SK-N-SH (cell line): ENCODE data around the gene PRR35. TPM values are rescaled to one million over a fixed set of nuclear protein-coding genes. Genes with fewer than 3 reads are reported as not detected.
"Not testable (repeated sequence)": the region's sequence is repeated elsewhere in the genome, so short reads cannot be mapped to it uniquely, and the experiment has no call there.

Source experiments
- CTCF ChIA-PET: fragments of 300-600, 350-600 bp; formaldehyde crosslinking; extraction: SDS; loops from one replicate; lab custom pipeline; 2021; lab: Yijun Ruan, JAX
- POLR2A ChIA-PET: fragments of 350-600 bp; sonication (Branson Sonifier 250); formaldehyde crosslinking; extraction: SDS; loops from one replicate; lab custom pipeline; 2020; ENCODE audit warnings: antibody characterized with exemption, inconsistent platforms; lab: Yijun Ruan, JAX
- DNase-seq: peaks from one replicate; pipeline ENCODE4 v3.0.0; 2012
- H2AFZ ChIP-seq: fragments of 200-600 bp; sonication (generic); 2 replicates; pipeline ENCODE4 v1.8.1; 2016; ENCODE audit warnings: antibody characterized with exemption, mild to moderate bottlenecking, low read depth
- H3F3A ChIP-seq: fragments of 200-600 bp; sonication (generic); replicated peaks from 2 replicates; pipeline ENCODE3; 2016; ENCODE audit warnings: antibody characterized with exemption, mild to moderate bottlenecking; ENCODE audit not compliant: insufficient read depth
- H3K27ac ChIP-seq, 2 experiments: fragments of 200-500 bp in 1 of 2; fragments of 200-600 bp in 1 of 2; sonication (Bioruptor generic) in 1 of 2; sonication (generic), shearing (Covaris generic) in 1 of 2; 2 replicates each; pipeline versions ENCODE4 v1.5.1 to v1.6.1; 2014 to 2016; ENCODE audit warnings: low read depth in 2 of 2, inconsistent platforms in 1 of 2, low read length in 1 of 2, mild to moderate bottlenecking in 1 of 2, mixed read lengths in 1 of 2
- H3K27me3 ChIP-seq: fragments of 200-600 bp; sonication (generic), shearing (Covaris generic); 2 replicates; pipeline ENCODE4 v1.6.1; 2016; ENCODE audit warnings: mixed run types; ENCODE audit not compliant: insufficient read depth
- H3K36me3 ChIP-seq, 2 experiments: fragments of 200-500 bp in 1 of 2; fragments of 200-600 bp in 1 of 2; sonication (Bioruptor generic) in 1 of 2; sonication (generic) in 1 of 2; replicated peaks in 1 of 2; 2 replicates each; pipeline versions ENCODE3 to v1.5.1; 2014 to 2016; ENCODE audit warnings: low read length in 1 of 2, mild to moderate bottlenecking in 1 of 2; ENCODE audit not compliant: insufficient read depth in 2 of 2, control insufficient read depth in 1 of 2
- H3K4me1 ChIP-seq, 2 experiments: fragments of 200-500 bp in 1 of 2; fragments of 200-600 bp in 1 of 2; sonication (Bioruptor generic) in 1 of 2; sonication (generic), shearing (Covaris generic) in 1 of 2; 2 replicates each; pipeline versions ENCODE4 v1.5.1 to v1.6.1; 2014 to 2016; ENCODE audit warnings: low read depth in 1 of 2, low read length in 1 of 2, mixed run types in 1 of 2; ENCODE audit not compliant: insufficient read depth in 2 of 2, control insufficient read depth in 1 of 2
- H3K4me2 ChIP-seq: fragments of 200-600 bp; sonication (generic), shearing (Covaris generic); 2 replicates; pipeline ENCODE4 v1.6.1; 2017; ENCODE audit warnings: mixed run types
- H3K4me3 ChIP-seq, 2 experiments: fragments of 200-500 bp in 1 of 2; fragments of 200-600 bp in 1 of 2; sonication (Bioruptor generic) in 1 of 2; sonication (generic), shearing (Covaris generic) in 1 of 2; 2 replicates each; pipeline versions ENCODE4 v1.5.1 to v1.8.1; 2014 to 2016; ENCODE audit warnings: low read depth in 2 of 2, inconsistent platforms in 1 of 2, low read length in 1 of 2, mild to moderate bottlenecking in 1 of 2, mixed read lengths in 1 of 2, moderate library complexity in 1 of 2
- H3K79me2 ChIP-seq: fragments of 200-600 bp; sonication (generic); 2 replicates; pipeline ENCODE4 v1.8.1; 2017; ENCODE audit warnings: mild to moderate bottlenecking; ENCODE audit not compliant: insufficient read depth
- H3K9ac ChIP-seq: fragments of 200-600 bp; sonication (generic); 2 replicates; pipeline ENCODE4 v1.6.1; 2017; ENCODE audit warnings: mixed run types
- H3K9me2 ChIP-seq: fragments of 200-600 bp; sonication (generic); 2 replicates; pipeline ENCODE4 v1.6.1; 2017; ENCODE audit warnings: mixed run types
- H3K9me3 ChIP-seq: fragments of 200-600 bp; sonication (generic); 2 replicates; pipeline ENCODE4 v1.6.1; 2017; ENCODE audit warnings: mixed run types, mild to moderate bottlenecking, moderate library complexity
- H4K20me1 ChIP-seq: fragments of 200-600 bp; sonication (generic); 2 replicates; pipeline ENCODE4 v1.6.1; 2017; ENCODE audit warnings: mild to moderate bottlenecking, mixed run types; ENCODE audit not compliant: insufficient read depth
- FOSL2 ChIP-seq: IDR thresholded peaks from 2 replicates; pipeline ENCODE4 v1.4.0; 2012; ENCODE audit warnings: low read depth, mild to moderate bottlenecking, moderate library complexity, borderline replicate concordance
- JUND ChIP-seq: IDR thresholded peaks from 2 replicates; pipeline ENCODE4 v1.4.0; 2012
- MEF2A ChIP-seq: IDR thresholded peaks from 2 replicates; pipeline ENCODE4 v1.4.0; 2012; ENCODE audit warnings: low read depth, borderline replicate concordance
- NFIC ChIP-seq: IDR thresholded peaks from 2 replicates; pipeline ENCODE4 v1.4.0; 2012; ENCODE audit warnings: borderline replicate concordance
- POLR2AphosphoS5 ChIP-seq: IDR thresholded peaks from 2 replicates; pipeline ENCODE4 v1.6.1; 2012; ENCODE audit warnings: low read depth, low read length
- RAD21 ChIP-seq: IDR thresholded peaks from 2 replicates; pipeline ENCODE4 v1.6.1; 2012; ENCODE audit warnings: mild to moderate bottlenecking, low read length
- RCOR1 ChIP-seq: fragments of 150-350 bp; IDR thresholded peaks from 2 replicates; pipeline ENCODE4 v1.6.1; 2017; ENCODE audit warnings: antibody characterized with exemption, low read length
- RFX5 ChIP-seq: IDR thresholded peaks from 2 replicates; pipeline ENCODE4 v1.6.1; 2012; ENCODE audit warnings: mild to moderate bottlenecking, improper control_type of control experiment, low read length
- SIN3A ChIP-seq: IDR thresholded peaks from 2 replicates; pipeline ENCODE4 v1.6.1; 2012; ENCODE audit warnings: low read depth, mild to moderate bottlenecking, low read length, moderate library complexity, borderline replicate concordance
- SMC3 ChIP-seq: IDR thresholded peaks from 2 replicates; pipeline ENCODE4 v1.6.1; 2012; ENCODE audit warnings: low read depth, low read length, improper control_type of control experiment
- TCF12 ChIP-seq: IDR thresholded peaks from 2 replicates; pipeline ENCODE4 v1.4.0; 2012
- TEAD4 ChIP-seq: IDR thresholded peaks from 2 replicates; pipeline ENCODE4 v1.4.0; 2012; ENCODE audit warnings: mild to moderate bottlenecking, borderline replicate concordance; ENCODE audit not compliant: insufficient read depth
- YY1 ChIP-seq: IDR thresholded peaks from 2 replicates; pipeline ENCODE4 v1.4.0; 2012; ENCODE audit warnings: low read depth, mild to moderate bottlenecking
- WGBS: methylation state at CpG from one replicate; pipeline ENCODE4 v1.1.6; 2017; ENCODE audit warnings: low lambda C conversion rate; 5-methylcytosine and 5-hydroxymethylcytosine counted together
- polyA plus RNA-seq, 3 experiments: library from polyadenylated mRNA; depleted of rRNA; stranded (reverse); fragments of >200 nt; gene quantifications; 2 replicates each; pipeline ENCODE4 v1.2.3, GENCODE V29; 2012
- TF ChIP-seq, protein P1 (sequence below): IDR thresholded peaks from 2 replicates; pipeline ENCODE4 v1.6.1; 2012; ENCODE audit warnings: mild to moderate bottlenecking, low read depth, low read length, moderate library complexity

Gene PRR35
- polyA plus RNA-seq, 1 of the 3 experiments (the other 2 are of a cell fraction): not detected

DNA sequence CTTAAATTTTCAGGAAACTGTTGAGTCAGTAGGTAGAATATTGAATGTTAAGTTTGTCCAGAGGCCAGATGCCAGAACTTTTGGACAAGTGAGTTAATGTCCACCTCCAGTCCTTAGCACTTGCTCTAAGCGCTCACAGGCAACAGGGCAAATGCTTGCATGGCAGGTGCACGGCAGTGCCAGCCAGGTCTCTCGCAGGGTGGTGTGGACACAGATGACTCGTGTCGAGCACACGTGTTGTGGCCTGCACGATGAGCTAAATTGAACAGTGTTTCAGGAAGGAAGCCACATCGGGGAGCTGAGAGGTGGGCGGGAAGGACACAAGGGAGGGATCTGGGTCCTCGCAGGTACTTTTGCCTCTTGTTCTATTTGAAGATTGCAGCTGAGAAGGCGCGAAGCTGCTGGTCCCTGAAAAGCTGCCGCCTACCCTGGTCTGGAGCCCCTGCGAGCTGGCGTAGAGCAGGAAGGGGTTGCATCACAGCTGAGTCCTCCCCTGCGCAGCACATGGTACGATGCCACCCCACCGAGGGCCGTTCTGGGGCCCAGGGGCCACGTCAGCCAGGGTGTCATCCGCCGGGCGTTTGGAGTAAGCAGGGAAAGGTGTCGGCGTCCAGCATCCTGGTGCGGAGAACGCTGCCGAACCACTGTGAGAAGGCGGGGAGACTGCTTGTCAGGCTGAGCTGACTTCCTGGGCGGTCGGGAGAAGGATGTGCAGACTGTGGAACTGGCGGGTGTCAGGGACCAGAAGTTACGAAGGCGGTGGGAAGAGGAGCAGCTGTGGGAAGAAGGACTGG, 35.9 kb downstream of the PRR35 start (continued):
- TF ChIP-seq, protein P1, sequence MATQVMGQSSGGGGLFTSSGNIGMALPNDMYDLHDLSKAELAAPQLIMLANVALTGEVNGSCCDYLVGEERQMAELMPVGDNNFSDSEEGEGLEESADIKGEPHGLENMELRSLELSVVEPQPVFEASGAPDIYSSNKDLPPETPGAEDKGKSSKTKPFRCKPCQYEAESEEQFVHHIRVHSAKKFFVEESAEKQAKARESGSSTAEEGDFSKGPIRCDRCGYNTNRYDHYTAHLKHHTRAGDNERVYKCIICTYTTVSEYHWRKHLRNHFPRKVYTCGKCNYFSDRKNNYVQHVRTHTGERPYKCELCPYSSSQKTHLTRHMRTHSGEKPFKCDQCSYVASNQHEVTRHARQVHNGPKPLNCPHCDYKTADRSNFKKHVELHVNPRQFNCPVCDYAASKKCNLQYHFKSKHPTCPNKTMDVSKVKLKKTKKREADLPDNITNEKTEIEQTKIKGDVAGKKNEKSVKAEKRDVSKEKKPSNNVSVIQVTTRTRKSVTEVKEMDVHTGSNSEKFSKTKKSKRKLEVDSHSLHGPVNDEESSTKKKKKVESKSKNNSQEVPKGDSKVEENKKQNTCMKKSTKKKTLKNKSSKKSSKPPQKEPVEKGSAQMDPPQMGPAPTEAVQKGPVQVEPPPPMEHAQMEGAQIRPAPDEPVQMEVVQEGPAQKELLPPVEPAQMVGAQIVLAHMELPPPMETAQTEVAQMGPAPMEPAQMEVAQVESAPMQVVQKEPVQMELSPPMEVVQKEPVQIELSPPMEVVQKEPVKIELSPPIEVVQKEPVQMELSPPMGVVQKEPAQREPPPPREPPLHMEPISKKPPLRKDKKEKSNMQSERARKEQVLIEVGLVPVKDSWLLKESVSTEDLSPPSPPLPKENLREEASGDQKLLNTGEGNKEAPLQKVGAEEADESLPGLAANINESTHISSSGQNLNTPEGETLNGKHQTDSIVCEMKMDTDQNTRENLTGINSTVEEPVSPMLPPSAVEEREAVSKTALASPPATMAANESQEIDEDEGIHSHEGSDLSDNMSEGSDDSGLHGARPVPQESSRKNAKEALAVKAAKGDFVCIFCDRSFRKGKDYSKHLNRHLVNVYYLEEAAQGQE: no peak
- TF ChIP-seq NFIC (no peak), FOSL2 (no peak), MEF2A (no peak), JUND (no peak), RFX5 (no peak), RCOR1 (no peak), TCF12 (no peak), YY1 (no peak), SMC3 (no peak), SIN3A (no peak), TEAD4 (no peak)

DNA sequence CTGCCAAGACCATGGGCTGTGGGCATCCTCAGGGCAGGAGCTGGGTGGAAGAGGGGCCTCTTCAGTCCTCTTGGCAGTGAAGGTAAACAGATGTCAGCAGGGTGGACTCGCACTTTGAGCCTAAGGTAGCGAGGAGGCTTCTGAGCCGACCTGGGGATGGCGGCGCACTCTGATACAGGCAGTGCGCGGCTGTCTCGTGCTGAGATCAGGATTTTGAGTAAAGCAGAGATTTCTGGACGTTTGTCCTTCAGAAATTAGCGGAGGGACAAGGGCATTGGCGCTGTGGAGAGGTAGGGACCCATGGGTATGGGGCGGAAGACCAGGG, 36.5 kb downstream of the PRR35 start:
- Histone ChIP-seq H2AFZ (no peak overlapping the region), H4K20me1 (peaks cover 42% of the 10 kb centered on the region), H3K4me2 (no peak overlapping the region), H3K4me1 (peaks cover 0 to 6% of the 10 kb centered on the region in 2 experiments; a peak in 1 of 4 replicates), H3K27ac (no peak overlapping the region), H3F3A (peaks cover 5% of the 10 kb centered on the region), H3K27me3 (no peaks in the 10 kb centered on the region), H3K9ac (no peak overlapping the region), H3K79me2 (peaks cover 65% of the 10 kb centered on the region), H3K4me3 (no peak overlapping the region), H3K9me2 (no peaks in the 10 kb centered on the region), H3K36me3 (peaks cover 0 to 2% of the 10 kb centered on the region in 2 experiments), H3K9me3 (no peaks in the 10 kb centered on the region)
- WGBS: 95% methylated on average over 12 of the region's 12 CpGs
- TF ChIP-seq POLR2AphosphoS5 (no peak), RAD21 (no peak)
- CTCF ChIA-PET: no interaction called here
- no peak for DNase-seq
- POLR2A ChIA-PET: no interaction called here

DNA sequence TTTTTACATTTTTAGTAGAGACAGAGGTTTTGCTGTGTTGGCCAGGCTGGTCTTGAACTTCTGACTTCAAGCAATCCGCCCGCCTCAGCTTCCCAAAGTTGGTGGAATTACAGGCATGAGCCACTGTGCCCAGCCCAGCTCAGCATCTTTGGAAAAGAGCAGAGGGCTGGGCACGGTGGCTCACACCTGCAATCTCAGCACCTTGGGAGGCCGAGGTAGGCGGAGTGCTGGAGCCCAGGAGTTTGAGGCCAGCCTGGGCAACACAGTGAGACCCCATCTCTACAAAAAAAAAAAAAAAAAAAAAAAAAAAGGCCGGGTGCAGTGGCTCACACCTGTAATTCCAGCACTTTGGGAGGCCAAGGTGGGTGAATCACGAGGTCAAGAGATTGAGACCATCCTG, 37.5 kb downstream of the PRR35 start:
- H3K4me3 ChIP-seq, CTCF ChIA-PET, H3K4me2 ChIP-seq, H3K4me1 ChIP-seq, DNase-seq, H3K9ac ChIP-seq, POLR2A ChIA-PET, H3K36me3 ChIP-seq, H2AFZ ChIP-seq, H3K27ac ChIP-seq, H3K9me3 ChIP-seq, H3K27me3 ChIP-seq, H3F3A ChIP-seq, H3K9me2 ChIP-seq: not testable (repeated sequence)
- 91% methylated on average over 7 of the region's 7 CpGs for WGBS
- Histone ChIP-seq H4K20me1 (peaks cover 32% of the 10 kb centered on the region; the same call in 1 of the 2 replicates), H3K79me2 (peaks cover 65% of the 10 kb centered on the region)
